HG03520 (cell line): ENCODE measurements around the gene CEP68.
"Not testable (repeated sequence)": the region's sequence is repeated elsewhere in the genome, so short reads cannot be mapped to it uniquely, and the experiment has no call there.

ENCODE experiments used
- ATAC-seq: cut with Tn5 transposase; IDR thresholded peaks from one replicate; pipeline ENCODE4 v1.9.1; 2021; ENCODE audit warnings: mild to moderate bottlenecking, moderate library complexity; ENCODE audit not compliant: unreplicated experiment

The CEP68 gene

GRCh38 chr2:65031341-65032018, 24.7 kb upstream of the CEP68 start:
- ATAC-seq: no peak

DNA sequence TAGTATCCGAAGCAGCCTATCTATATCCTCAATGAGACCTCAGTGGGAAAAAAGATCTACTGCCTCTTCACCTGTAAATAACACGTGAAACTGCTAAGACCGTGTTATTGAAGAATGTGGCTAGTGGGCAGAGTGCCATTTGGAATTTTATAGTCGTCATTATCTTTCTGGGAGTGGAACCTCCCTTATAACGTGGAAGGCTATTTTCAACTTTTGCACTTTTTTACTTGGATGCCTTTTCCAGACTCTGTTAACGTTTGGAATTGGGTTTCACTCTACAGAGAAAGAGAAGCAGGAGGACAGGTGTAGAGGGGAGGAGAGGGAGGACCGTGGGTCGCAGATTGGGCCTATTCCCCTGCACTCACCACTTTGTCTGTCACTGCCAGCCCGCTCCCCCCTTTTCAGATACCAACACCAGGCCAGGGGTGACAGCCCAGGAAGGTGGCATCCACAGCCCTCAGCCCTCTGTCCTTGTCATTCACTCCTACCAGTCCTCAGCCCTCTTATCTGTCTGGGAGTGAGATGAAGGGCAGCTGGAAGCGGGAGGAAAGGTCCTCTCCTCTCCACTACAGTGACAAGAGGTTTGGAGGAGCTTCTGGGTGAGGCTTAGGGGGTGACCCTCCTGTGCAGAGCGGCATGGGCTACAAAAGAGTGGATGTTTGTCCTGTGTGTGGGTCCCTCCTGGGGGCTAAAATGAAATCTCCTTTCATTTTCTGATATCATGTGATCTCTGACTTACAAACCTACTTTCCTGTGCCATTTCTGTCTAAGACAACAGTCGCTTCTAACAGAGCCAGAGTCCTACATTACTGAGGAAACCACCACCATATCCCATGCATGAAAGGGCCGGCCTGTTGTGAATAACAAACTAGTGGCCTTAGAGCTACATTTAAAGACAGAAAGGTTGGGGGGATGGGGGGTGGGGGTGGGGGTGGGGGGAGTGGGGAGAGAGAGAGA, 23.9 kb upstream of the CEP68 start:
- ATAC-seq: no peak

- ATAC-seq: no peak
These were observed 23.0 kb upstream of the CEP68 start for GRCh38 chr2:65033178-65033577.

DNA sequence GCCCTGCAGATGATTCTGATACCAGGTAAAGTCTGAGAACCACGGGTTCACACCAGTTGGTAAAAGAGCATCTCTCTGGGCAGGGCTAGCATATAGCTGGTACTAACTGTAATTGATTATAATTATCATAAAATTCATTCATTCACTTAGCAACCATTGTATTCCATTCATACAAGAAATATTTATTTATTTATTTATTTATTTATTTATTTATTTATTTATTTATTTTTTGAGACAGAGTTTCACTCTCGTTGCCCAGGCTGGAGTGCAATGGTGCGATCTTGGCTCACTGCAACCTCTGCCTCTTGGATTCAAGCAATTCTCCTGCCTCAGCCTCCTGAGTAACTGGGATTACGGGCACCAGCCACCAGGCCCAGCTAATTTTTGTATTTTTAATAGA, 22.5 kb upstream of the CEP68 start:
- ATAC-seq: not testable (repeated sequence)

DNA sequence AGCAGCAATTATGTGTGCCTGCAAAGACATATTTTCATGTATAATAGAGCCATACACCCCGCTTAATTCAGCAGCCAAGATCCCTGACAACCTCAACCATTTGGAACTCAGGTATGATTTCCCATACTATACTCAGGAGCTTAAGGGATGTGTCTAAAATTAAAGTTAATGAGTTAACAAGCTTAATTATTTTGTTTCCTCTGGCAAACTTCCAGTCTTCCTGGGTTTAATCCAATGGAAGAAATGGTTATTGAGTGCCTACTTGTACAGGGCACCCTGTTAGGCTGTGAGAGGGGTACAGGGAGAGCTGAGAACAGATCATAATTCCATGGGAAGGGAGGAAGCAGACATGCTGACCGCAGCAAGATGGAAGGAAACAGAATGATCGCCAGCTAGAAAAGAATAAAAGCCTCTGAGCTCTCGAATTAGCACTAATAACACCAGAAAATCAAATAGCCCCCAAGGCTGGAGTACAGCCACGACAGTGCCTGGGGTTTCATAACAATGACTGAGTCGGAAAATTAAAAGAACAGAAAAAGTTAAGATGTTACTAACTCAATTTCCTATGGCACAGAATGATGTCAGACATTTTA, 20.8 kb upstream of the CEP68 start:
- ATAC-seq: no peak

GRCh38 chr2:65037178-65037577, 19.0 kb upstream of the CEP68 start:
- ATAC-seq: no peak

- no peak for ATAC-seq
These were observed 16.6 kb upstream of the CEP68 start for GRCh38 chr2:65039640-65040039.

- ATAC-seq: peak; percentile 61
These were observed 15.6 kb upstream of the CEP68 start for GRCh38 chr2:65040400-65041261.

GRCh38 chr2:65043001-65043400, 13.2 kb upstream of the CEP68 start:
- no peak for ATAC-seq

DNA sequence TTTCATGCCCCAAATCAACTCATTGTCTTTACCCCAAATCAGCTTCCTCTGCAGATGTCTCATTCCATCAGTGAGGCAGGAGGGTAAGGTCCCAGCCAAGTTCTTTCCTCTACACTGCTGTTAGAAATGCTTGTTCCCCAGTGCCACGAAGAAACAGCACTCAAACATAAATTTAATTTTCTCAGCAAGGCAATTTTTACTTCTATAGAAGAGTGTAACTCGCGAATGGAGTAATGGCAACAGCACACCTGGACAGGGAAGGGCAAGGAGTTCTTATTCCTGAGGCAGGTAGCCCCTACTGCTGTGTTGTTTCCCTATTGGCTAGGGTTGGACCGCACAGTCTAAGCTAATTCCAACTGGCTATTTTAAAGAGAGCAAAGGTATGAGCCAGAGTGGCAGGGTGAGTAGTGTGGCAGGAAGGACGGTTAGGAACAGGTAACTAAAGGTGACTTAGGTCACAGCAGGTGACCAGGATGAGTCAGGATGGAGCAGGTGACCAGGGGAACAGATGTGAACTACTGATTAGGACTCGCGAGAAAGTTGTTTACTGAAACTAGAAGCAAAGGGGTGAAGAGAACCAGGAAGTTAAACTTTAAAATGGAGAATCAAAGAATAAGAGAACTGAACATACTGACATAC, 12.0 kb upstream of the CEP68 start:
- no peak for ATAC-seq

DNA sequence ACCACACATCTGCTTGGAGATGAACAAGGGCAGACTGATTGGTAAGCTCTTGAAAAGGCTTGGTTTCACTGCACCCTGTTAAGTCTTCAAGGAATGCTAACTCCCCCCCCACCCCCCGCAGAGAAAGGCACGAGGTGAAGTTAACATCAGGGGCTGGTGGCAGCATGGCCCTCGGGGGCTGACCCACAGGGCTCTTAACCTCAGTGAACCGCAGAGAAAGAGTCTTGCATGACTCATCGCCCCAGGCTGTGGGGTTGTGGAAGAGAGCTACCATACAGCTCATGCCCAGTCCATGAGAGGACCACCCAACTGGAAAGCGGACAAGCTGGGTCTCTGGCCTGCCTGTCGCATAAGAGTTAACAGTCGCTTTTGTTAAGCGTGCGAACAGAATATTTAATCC, 10.6 kb upstream of the CEP68 start:
- no peak for ATAC-seq

DNA sequence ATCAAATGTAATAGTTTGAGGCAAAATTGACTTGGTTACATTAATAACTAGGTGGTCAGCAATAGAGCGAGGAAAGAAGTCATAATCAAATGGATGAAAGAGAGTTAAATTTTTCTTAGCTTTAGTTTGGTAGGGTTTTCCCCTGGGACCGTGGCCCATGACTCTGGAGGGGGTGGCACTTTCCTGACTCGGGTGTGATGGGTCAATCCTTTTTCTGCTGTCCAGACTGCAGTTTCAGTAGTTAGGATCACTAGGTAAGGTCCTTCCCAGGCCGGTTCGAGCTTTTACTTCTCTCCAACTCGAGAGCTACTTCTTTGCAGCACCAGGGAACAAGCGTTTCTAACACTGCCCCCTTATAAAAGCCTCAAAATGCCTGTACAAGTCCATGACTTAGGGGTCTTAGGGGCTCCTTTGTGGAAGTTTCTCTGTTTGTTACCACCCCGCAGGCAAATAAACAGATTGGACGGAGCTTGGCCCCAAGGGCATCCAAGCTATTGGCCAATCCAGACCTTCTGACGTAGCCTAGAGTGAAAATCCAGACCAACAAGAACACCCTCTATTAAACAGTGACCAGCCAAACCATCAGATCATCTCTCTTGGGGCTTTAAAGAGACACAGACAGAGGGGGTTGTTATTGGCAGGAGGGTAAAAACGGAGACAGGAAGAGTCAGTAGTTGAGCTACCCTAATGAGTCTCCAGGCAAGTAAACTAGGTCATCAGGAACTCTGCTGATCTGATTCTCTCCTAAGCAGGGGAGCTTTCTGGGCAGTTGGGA, 9.4 kb upstream of the CEP68 start:
- no peak for ATAC-seq

- ATAC-seq: no peak
These were observed 7.1 kb upstream of the CEP68 start for GRCh38 chr2:65049010-65049639.

GRCh38 chr2:65050931-65051330, 5.3 kb upstream of the CEP68 start:
- ATAC-seq: no peak

DNA sequence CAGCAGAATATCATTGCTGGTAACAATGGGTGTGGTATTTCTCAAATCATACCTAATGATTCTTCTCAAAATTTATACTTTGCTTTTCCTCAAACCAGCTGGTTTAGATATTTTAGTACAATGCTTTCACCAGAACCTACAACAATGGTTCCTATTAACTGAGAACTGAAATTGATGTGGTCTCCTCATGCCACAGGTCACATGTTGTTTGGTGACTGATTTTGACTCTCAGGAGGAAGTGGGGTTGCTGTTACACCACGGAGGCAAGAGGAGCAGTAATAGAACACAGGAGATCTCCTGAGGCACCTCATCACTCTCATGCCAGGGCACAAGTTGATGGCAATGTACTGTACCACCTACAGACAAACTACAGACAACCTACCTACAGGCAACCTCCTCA, 3.0 kb upstream of the CEP68 start:
- peak; percentile 42 for ATAC-seq

GRCh38 chr2:65054749-65055421, 1.3 kb upstream of the CEP68 start:
- ATAC-seq: no peak

- ATAC-seq: peak; percentile 16
These were observed 598 bp upstream of the CEP68 start for GRCh38 chr2:65055422-65056214.

DNA sequence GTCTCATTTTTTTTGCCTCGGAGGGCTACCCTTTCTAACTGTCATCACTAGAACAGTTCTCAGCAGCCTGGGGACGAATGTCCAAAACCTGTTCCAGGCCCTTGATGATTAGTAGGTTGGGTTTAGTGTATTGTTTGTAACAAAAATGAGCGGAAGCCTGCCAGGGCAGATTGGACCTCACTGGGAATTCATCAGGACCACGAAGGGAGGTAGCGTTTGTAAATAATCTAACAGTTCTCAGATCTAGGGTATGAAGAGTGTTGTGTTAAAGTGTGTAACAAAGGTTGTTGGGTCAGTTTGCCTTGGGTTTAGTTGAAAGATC, 799 bp downstream of the CEP68 start:
- ATAC-seq: no peak
